ENCODE measurements around the gene BAK1.

- TF ChIP-seq CTCF (IDR thresholded peaks at IDR 0.05) (no peak), POLR2A (IDR thresholded peaks at IDR 0.05) (no peak)
These were observed 11.1 kb downstream of the BAK1 start for GRCh38 chr6:33568826-33569570.
